ENCODE measurements around the gene KCTD1. TPM values are rescaled to one million over a fixed set of nuclear protein-coding genes. Genes with fewer than 3 reads are reported as not detected.

KCTD1 gene
- total RNA-seq, 1 donor from 2014 or later, result 31.8 TPM

GRCh38 chr18:26563024-26563423 is 14.7 kb upstream of the KCTD1 start:
- no peak overlapping the region for H3K4me3 ChIP-seq (ENCODE audit: insufficient read depth, low read depth, low read length)
- H3K9ac ChIP-seq (ENCODE audit: low read length), result no peak overlapping the region
- no peak overlapping the region for H3K27ac ChIP-seq (ENCODE audit: low read depth, low read length)
- peaks cover 6% of the 10 kb centered on the region for H3K9me3 Mint-ChIP-seq (ENCODE audit: unreplicated experiment)
- no peak overlapping the region for H3K4me2 ChIP-seq (ENCODE audit: low read length)
- H3K36me3 Mint-ChIP-seq (ENCODE audit: low read depth, unreplicated experiment), result no peaks in the 10 kb centered on the region
- H3K27me3 Mint-ChIP-seq (ENCODE audit: low read depth, unreplicated experiment), result peaks cover 13% of the 10 kb centered on the region
- H3K27me3 ChIP-seq (ENCODE audit: insufficient read depth, low read length), result no peaks in the 10 kb centered on the region
- TF ChIP-seq EZH2 (IDR thresholded peaks at IDR 0.05; ENCODE audit: insufficient read depth, low read length) (no peak), CTCF (IDR thresholded peaks at IDR 0.05; ENCODE audit: insufficient read depth, low read depth, low read length) (no peak)
- no peaks in the 10 kb centered on the region for H3K4me1 ChIP-seq (ENCODE audit: insufficient read depth, low read length)
- H3K4me3 Mint-ChIP-seq (ENCODE audit: unreplicated experiment), result no peak overlapping the region
- H4K20me1 ChIP-seq (ENCODE audit: insufficient read depth, low read length), result no peaks in the 10 kb centered on the region
- no peak overlapping the region for H3K27ac Mint-ChIP-seq (ENCODE audit: unreplicated experiment)
- H3K9me3 ChIP-seq (ENCODE audit: insufficient read depth, low read depth, low read length), result peaks cover 5% of the 10 kb centered on the region
- no peaks in the 10 kb centered on the region for H3K79me2 ChIP-seq (ENCODE audit: insufficient read depth, low read length)
- H3K36me3 ChIP-seq (ENCODE audit: insufficient read depth, low read length), result no peaks in the 10 kb centered on the region
- FAIRE-seq (no peak), DNase-seq (ENCODE audit: low read depth) (no peak)
- H3K4me1 Mint-ChIP-seq (ENCODE audit: low read depth, unreplicated experiment), result no peaks in the 10 kb centered on the region
- no peak overlapping the region for H2AFZ ChIP-seq (ENCODE audit: low read depth, low read length)

- Histone ChIP-seq H4K20me1 (ENCODE audit: insufficient read depth, low read length) (no peaks in the 10 kb centered on the region), H3K9me3 (ENCODE audit: insufficient read depth, low read depth, low read length) (peaks cover 5% of the 10 kb centered on the region), H3K79me2 (ENCODE audit: insufficient read depth, low read length) (no peaks in the 10 kb centered on the region), H2AFZ (ENCODE audit: low read depth, low read length) (no peak overlapping the region), H3K36me3 (ENCODE audit: insufficient read depth, low read length) (no peaks in the 10 kb centered on the region), H3K4me2 (ENCODE audit: low read length) (no peak overlapping the region), H3K9ac (ENCODE audit: low read length) (no peak overlapping the region), H3K4me1 (ENCODE audit: insufficient read depth, low read length) (no peaks in the 10 kb centered on the region), H3K27ac (ENCODE audit: low read depth, low read length) (no peak overlapping the region), H3K27me3 (ENCODE audit: insufficient read depth, low read length) (no peaks in the 10 kb centered on the region), H3K4me3 (ENCODE audit: insufficient read depth, low read depth, low read length) (no peak overlapping the region)
- no peak for TF ChIP-seq CTCF (IDR thresholded peaks at IDR 0.05; ENCODE audit: insufficient read depth, low read depth, low read length)
- TF ChIP-seq EZH2 (IDR thresholded peaks at IDR 0.05; ENCODE audit: insufficient read depth, low read length), result no peak
- H3K4me3 Mint-ChIP-seq (ENCODE audit: unreplicated experiment), result no peak overlapping the region
- DNase-seq (ENCODE audit: low read depth), result no peak
- peaks cover 4% of the 10 kb centered on the region for H3K4me1 Mint-ChIP-seq (ENCODE audit: low read depth, unreplicated experiment)
- peaks cover 13% of the 10 kb centered on the region for H3K27me3 Mint-ChIP-seq (ENCODE audit: low read depth, unreplicated experiment)
- FAIRE-seq, result no peak
- no peak overlapping the region for H3K27ac Mint-ChIP-seq (ENCODE audit: unreplicated experiment)
- no peaks in the 10 kb centered on the region for H3K36me3 Mint-ChIP-seq (ENCODE audit: low read depth, unreplicated experiment)
- H3K9me3 Mint-ChIP-seq (ENCODE audit: unreplicated experiment), result peaks cover 6% of the 10 kb centered on the region
Observed at GRCh38 chr18:26562568-26562967, 14.2 kb upstream of the KCTD1 start.

GRCh38 chr18:26561769-26562168 is 13.4 kb upstream of the KCTD1 start:
- Histone ChIP-seq H3K79me2 (ENCODE audit: insufficient read depth, low read length) (no peaks in the 10 kb centered on the region), H4K20me1 (ENCODE audit: insufficient read depth, low read length) (no peaks in the 10 kb centered on the region), H2AFZ (ENCODE audit: low read depth, low read length) (no peak overlapping the region), H3K4me3 (ENCODE audit: insufficient read depth, low read depth, low read length) (no peak overlapping the region), H3K36me3 (ENCODE audit: insufficient read depth, low read length) (no peaks in the 10 kb centered on the region), H3K9me3 (ENCODE audit: insufficient read depth, low read depth, low read length) (peaks cover 5% of the 10 kb centered on the region), H3K4me2 (ENCODE audit: low read length) (no peak overlapping the region), H3K27ac (ENCODE audit: low read depth, low read length) (no peak overlapping the region), H3K9ac (ENCODE audit: low read length) (no peak overlapping the region), H3K4me1 (ENCODE audit: insufficient read depth, low read length) (no peaks in the 10 kb centered on the region), H3K27me3 (ENCODE audit: insufficient read depth, low read length) (peaks cover 3% of the 10 kb centered on the region)
- no peak for FAIRE-seq
- Mint-ChIP-seq H3K36me3 (ENCODE audit: low read depth, unreplicated experiment) (no peaks in the 10 kb centered on the region), H3K4me1 (ENCODE audit: low read depth, unreplicated experiment) (peaks cover 11% of the 10 kb centered on the region), H3K4me3 (ENCODE audit: unreplicated experiment) (no peak overlapping the region), H3K27me3 (ENCODE audit: low read depth, unreplicated experiment) (peaks cover 9% of the 10 kb centered on the region), H3K27ac (ENCODE audit: unreplicated experiment) (no peak overlapping the region), H3K9me3 (ENCODE audit: unreplicated experiment) (peaks cover 6% of the 10 kb centered on the region)
- no peak for DNase-seq (ENCODE audit: low read depth)
- no peak for TF ChIP-seq CTCF (IDR thresholded peaks at IDR 0.05; ENCODE audit: insufficient read depth, low read depth, low read length)
- no peak for TF ChIP-seq EZH2 (IDR thresholded peaks at IDR 0.05; ENCODE audit: insufficient read depth, low read length)

All from astrocyte (in vitro differentiated cells and primary cell).